ENCODE data around the gene APOBEC4. TPM values are rescaled to one million over a fixed set of nuclear protein-coding genes. Genes with fewer than 3 reads are reported as not detected.

Gene APOBEC4
- total RNA-seq, 2 donors from 2014 or later, result not detected

DNA sequence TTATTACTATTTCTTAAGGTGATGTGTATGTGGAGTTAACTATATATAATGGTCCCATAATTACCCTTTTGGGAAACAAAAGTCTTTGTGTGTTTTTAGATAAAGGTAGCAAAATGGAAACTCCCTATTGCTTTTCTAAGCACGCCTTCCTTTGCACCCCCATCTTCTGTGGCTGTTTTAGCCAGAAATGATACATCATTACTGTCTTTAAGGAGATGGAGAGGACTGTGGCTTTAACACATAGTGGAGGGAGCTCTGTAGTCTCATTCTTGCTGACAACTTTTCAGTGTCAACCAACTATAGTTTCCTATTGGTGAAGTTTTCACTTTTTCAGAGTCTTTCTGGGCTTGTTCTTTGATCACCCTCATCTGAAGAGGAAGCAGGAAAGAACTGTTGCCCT lies 1.0 kb downstream of the APOBEC4 start:
- TF ChIP-seq, protein P1, sequence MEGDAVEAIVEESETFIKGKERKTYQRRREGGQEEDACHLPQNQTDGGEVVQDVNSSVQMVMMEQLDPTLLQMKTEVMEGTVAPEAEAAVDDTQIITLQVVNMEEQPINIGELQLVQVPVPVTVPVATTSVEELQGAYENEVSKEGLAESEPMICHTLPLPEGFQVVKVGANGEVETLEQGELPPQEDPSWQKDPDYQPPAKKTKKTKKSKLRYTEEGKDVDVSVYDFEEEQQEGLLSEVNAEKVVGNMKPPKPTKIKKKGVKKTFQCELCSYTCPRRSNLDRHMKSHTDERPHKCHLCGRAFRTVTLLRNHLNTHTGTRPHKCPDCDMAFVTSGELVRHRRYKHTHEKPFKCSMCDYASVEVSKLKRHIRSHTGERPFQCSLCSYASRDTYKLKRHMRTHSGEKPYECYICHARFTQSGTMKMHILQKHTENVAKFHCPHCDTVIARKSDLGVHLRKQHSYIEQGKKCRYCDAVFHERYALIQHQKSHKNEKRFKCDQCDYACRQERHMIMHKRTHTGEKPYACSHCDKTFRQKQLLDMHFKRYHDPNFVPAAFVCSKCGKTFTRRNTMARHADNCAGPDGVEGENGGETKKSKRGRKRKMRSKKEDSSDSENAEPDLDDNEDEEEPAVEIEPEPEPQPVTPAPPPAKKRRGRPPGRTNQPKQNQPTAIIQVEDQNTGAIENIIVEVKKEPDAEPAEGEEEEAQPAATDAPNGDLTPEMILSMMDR (conservative IDR thresholded peaks at IDR 0.05), result no peak
- H3K27ac ChIP-seq (ENCODE audit: low read depth, low read length), result no peak overlapping the region
- Mint-ChIP-seq H3K27me3 (ENCODE audit: insufficient read depth) (peaks cover 5% of the 10 kb centered on the region), H3K4me1 (no peaks in the 10 kb centered on the region), H3K36me3 (ENCODE audit: low read depth) (no peaks in the 10 kb centered on the region), H3K9me3 (no peaks in the 10 kb centered on the region), H3K4me3 (no peak overlapping the region), H3K27ac (no peak overlapping the region)
- H3K9me3 ChIP-seq (ENCODE audit: control insufficient read depth, low read length), result no peaks in the 10 kb centered on the region
- H3K4me1 ChIP-seq (ENCODE audit: control insufficient read depth, insufficient read depth, low read length), result no peaks in the 10 kb centered on the region
- H3K36me3 ChIP-seq (ENCODE audit: control insufficient read depth, insufficient read depth, low read length), result no peaks in the 10 kb centered on the region
- H3K9ac ChIP-seq (ENCODE audit: extremely low read depth, low read length, poor library complexity, severe bottlenecking), result no peak overlapping the region
- no peak overlapping the region for H3K4me3 ChIP-seq (ENCODE audit: low read length)
- DNase-seq, result no peak
- H3K27me3 ChIP-seq (ENCODE audit: control insufficient read depth, insufficient read depth, low read length, poor library complexity, severe bottlenecking), result peaks cover 15% of the 10 kb centered on the region
- WGBS, 2 experiments (ENCODE audit: insufficient coverage in 1 of 2, insufficient read length in 1 of 2), result 100% methylated on average over 1 of the region's 1 CpG

DNA sequence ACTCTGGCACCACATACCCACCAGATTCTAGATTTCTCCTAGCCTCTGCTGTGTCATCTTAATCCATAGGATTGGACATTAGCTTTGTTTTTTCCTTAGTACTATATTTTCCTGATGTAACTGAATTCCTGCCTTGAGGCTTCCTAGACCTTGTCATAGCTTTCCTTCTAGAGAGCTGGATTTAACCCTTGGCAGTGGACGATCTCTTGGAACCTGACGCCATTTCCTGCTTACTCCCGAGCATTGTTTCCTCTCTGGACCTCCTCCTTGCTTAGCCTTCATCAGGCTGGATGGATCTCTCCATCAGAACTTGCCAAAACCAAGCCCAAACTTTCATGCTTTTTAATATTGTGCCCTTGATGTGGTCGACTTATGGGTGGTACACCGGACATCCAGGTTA lies 1.5 kb downstream of the APOBEC4 start:
- DNase-seq, result no peak
- Mint-ChIP-seq H3K4me1 (no peaks in the 10 kb centered on the region), H3K27me3 (ENCODE audit: insufficient read depth) (peaks cover 5% of the 10 kb centered on the region), H3K27ac (no peak overlapping the region), H3K36me3 (ENCODE audit: low read depth) (no peaks in the 10 kb centered on the region), H3K9me3 (no peaks in the 10 kb centered on the region), H3K4me3 (no peak overlapping the region)
- H3K27ac ChIP-seq (ENCODE audit: low read depth, low read length), result no peak overlapping the region
- no peaks in the 10 kb centered on the region for H3K9me3 ChIP-seq (ENCODE audit: control insufficient read depth, low read length)
- peaks cover 15% of the 10 kb centered on the region for H3K27me3 ChIP-seq (ENCODE audit: control insufficient read depth, insufficient read depth, low read length, poor library complexity, severe bottlenecking)
- TF ChIP-seq, protein P1 (conservative IDR thresholded peaks at IDR 0.05), result no peak
- H3K4me3 ChIP-seq (ENCODE audit: low read length), result no peak overlapping the region
- no peak overlapping the region for H3K9ac ChIP-seq (ENCODE audit: extremely low read depth, low read length, poor library complexity, severe bottlenecking)
- H3K4me1 ChIP-seq (ENCODE audit: control insufficient read depth, insufficient read depth, low read length), result no peaks in the 10 kb centered on the region
- WGBS, 2 experiments (ENCODE audit: insufficient coverage in 1 of 2, insufficient read length in 1 of 2), result 90 to 96% methylated on average over 4 to 5 of the region's 5 CpGs
- no peaks in the 10 kb centered on the region for H3K36me3 ChIP-seq (ENCODE audit: control insufficient read depth, insufficient read depth, low read length)

GRCh38 chr1:183648042-183648441 lies 5.1 kb downstream of the APOBEC4 start:
- H3K4me3 ChIP-seq (ENCODE audit: low read length), result no peak overlapping the region
- TF ChIP-seq, protein P1 (conservative IDR thresholded peaks at IDR 0.05), result no peak
- peaks cover 6% of the 10 kb centered on the region for H3K27me3 ChIP-seq (ENCODE audit: control insufficient read depth, insufficient read depth, low read length, poor library complexity, severe bottlenecking)
- H3K4me1 ChIP-seq (ENCODE audit: control insufficient read depth, insufficient read depth, low read length), result no peaks in the 10 kb centered on the region
- 96 to 97% methylated on average over 8 of the region's 8 CpGs for WGBS, 2 experiments (ENCODE audit: insufficient coverage in 1 of 2, insufficient read length in 1 of 2)
- Mint-ChIP-seq H3K4me3 (no peak overlapping the region), H3K9me3 (no peaks in the 10 kb centered on the region), H3K27me3 (ENCODE audit: insufficient read depth) (peaks cover 4% of the 10 kb centered on the region), H3K36me3 (ENCODE audit: low read depth) (no peaks in the 10 kb centered on the region), H3K27ac (no peak overlapping the region), H3K4me1 (no peaks in the 10 kb centered on the region)
- no peaks in the 10 kb centered on the region for H3K9me3 ChIP-seq (ENCODE audit: control insufficient read depth, low read length)
- no peak overlapping the region for H3K27ac ChIP-seq (ENCODE audit: low read depth, low read length)
- DNase-seq, result no peak
- no peak overlapping the region for H3K9ac ChIP-seq (ENCODE audit: extremely low read depth, low read length, poor library complexity, severe bottlenecking)
- H3K36me3 ChIP-seq (ENCODE audit: control insufficient read depth, insufficient read depth, low read length), result no peaks in the 10 kb centered on the region
